Mucosa of stomach (tissue), 1 donor: ENCODE data around the gene REPS2.

Experiments
- H3K27me3 ChIP-seq: one replicate; pipeline ENCODE4 v1.7.0; 2013; ENCODE audit warnings: mild to moderate bottlenecking, low read length; ENCODE audit not compliant: control insufficient read depth, insufficient read depth
- H3K36me3 ChIP-seq: one replicate; pipeline ENCODE4 v1.7.0; 2013; ENCODE audit warnings: low read length; ENCODE audit not compliant: control insufficient read depth, insufficient read depth
- H3K4me1 ChIP-seq: one replicate; pipeline ENCODE4 v1.7.0; 2013; ENCODE audit warnings: mild to moderate bottlenecking, low read length; ENCODE audit not compliant: control insufficient read depth, insufficient read depth
- H3K4me3 ChIP-seq: one replicate; pipeline ENCODE4 v1.7.0; 2013; ENCODE audit warnings: low read length
- H3K9ac ChIP-seq: one replicate; pipeline ENCODE4 v1.7.0; 2013; ENCODE audit warnings: mild to moderate bottlenecking, low read length, moderate library complexity
- H3K9me3 ChIP-seq: one replicate; pipeline ENCODE4 v1.7.0; 2013; ENCODE audit warnings: mild to moderate bottlenecking, low read length, moderate library complexity; ENCODE audit not compliant: control insufficient read depth
- donor health status: Pancreatic carcinoma.

The REPS2 gene

GRCh38 chrX:17030580-17031270 lies 84.3 kb downstream of the REPS2 start:
- Histone ChIP-seq H3K4me1 (peaks cover 28% of the 10 kb centered on the region), H3K36me3 (no peaks in the 10 kb centered on the region), H3K9ac (no peak overlapping the region), H3K9me3 (no peaks in the 10 kb centered on the region), H3K27me3 (no peaks in the 10 kb centered on the region), H3K4me3 (no peak overlapping the region)

- Histone ChIP-seq H3K36me3 (no peaks in the 10 kb centered on the region), H3K9me3 (no peaks in the 10 kb centered on the region), H3K4me1 (peaks cover 37% of the 10 kb centered on the region), H3K9ac (no peak overlapping the region), H3K4me3 (no peak overlapping the region), H3K27me3 (no peaks in the 10 kb centered on the region)
Measured at GRCh38 chrX:17031827-17032226, 85.4 kb downstream of the REPS2 start.

GRCh38 chrX:17032351-17032750 lies 85.9 kb downstream of the REPS2 start:
- no peaks in the 10 kb centered on the region for H3K9me3 ChIP-seq
- H3K4me3 ChIP-seq = no peak overlapping the region
- H3K27me3 ChIP-seq = no peaks in the 10 kb centered on the region
- H3K4me1 ChIP-seq = peaks cover 37% of the 10 kb centered on the region
- no peaks in the 10 kb centered on the region for H3K36me3 ChIP-seq
- no peak overlapping the region for H3K9ac ChIP-seq

- H3K9me3 ChIP-seq = no peaks in the 10 kb centered on the region
- H3K27me3 ChIP-seq = no peaks in the 10 kb centered on the region
- peaks cover 37% of the 10 kb centered on the region for H3K4me1 ChIP-seq
- no peak overlapping the region for H3K4me3 ChIP-seq
- H3K9ac ChIP-seq = no peak overlapping the region
- H3K36me3 ChIP-seq = no peaks in the 10 kb centered on the region
Measured at GRCh38 chrX:17033225-17033624, 86.8 kb downstream of the REPS2 start.

GRCh38 chrX:17035111-17035510 lies 88.7 kb downstream of the REPS2 start:
- no peaks in the 10 kb centered on the region for H3K36me3 ChIP-seq
- H3K4me1 ChIP-seq = peaks cover 32% of the 10 kb centered on the region
- H3K9ac ChIP-seq = no peak overlapping the region
- H3K4me3 ChIP-seq = no peak overlapping the region
- no peaks in the 10 kb centered on the region for H3K9me3 ChIP-seq
- no peaks in the 10 kb centered on the region for H3K27me3 ChIP-seq

- Histone ChIP-seq H3K9me3 (no peaks in the 10 kb centered on the region), H3K4me1 (peaks cover 23% of the 10 kb centered on the region), H3K27me3 (no peaks in the 10 kb centered on the region), H3K4me3 (no peak overlapping the region), H3K36me3 (no peaks in the 10 kb centered on the region), H3K9ac (no peak overlapping the region)
Measured at GRCh38 chrX:17036171-17036961, 89.9 kb downstream of the REPS2 start.

- Histone ChIP-seq H3K9ac (no peak overlapping the region), H3K9me3 (no peaks in the 10 kb centered on the region), H3K36me3 (no peaks in the 10 kb centered on the region), H3K4me3 (no peak overlapping the region), H3K4me1 (peaks cover 16% of the 10 kb centered on the region), H3K27me3 (no peaks in the 10 kb centered on the region)
Measured at GRCh38 chrX:17038277-17038676, 91.8 kb downstream of the REPS2 start.

GRCh38 chrX:17038681-17039161 lies 92.3 kb downstream of the REPS2 start:
- Histone ChIP-seq H3K9me3 (no peaks in the 10 kb centered on the region), H3K27me3 (no peaks in the 10 kb centered on the region), H3K36me3 (no peaks in the 10 kb centered on the region), H3K9ac (no peak overlapping the region), H3K4me1 (peaks cover 16% of the 10 kb centered on the region), H3K4me3 (no peak overlapping the region)

GRCh38 chrX:17039826-17040225 lies 93.4 kb downstream of the REPS2 start:
- H3K9me3 ChIP-seq = no peaks in the 10 kb centered on the region
- H3K9ac ChIP-seq = no peak overlapping the region
- no peak overlapping the region for H3K4me3 ChIP-seq
- no peaks in the 10 kb centered on the region for H3K27me3 ChIP-seq
- H3K36me3 ChIP-seq = no peaks in the 10 kb centered on the region
- peaks cover 16% of the 10 kb centered on the region for H3K4me1 ChIP-seq

- H3K27me3 ChIP-seq = no peaks in the 10 kb centered on the region
- no peak overlapping the region for H3K9ac ChIP-seq
- peaks cover 13% of the 10 kb centered on the region for H3K4me1 ChIP-seq
- H3K36me3 ChIP-seq = no peaks in the 10 kb centered on the region
- H3K4me3 ChIP-seq = no peak overlapping the region
- H3K9me3 ChIP-seq = no peaks in the 10 kb centered on the region
Measured at GRCh38 chrX:17040711-17041110, 94.3 kb downstream of the REPS2 start.

- Histone ChIP-seq H3K9ac (no peak overlapping the region), H3K4me3 (no peak overlapping the region), H3K9me3 (no peaks in the 10 kb centered on the region), H3K4me1 (peaks cover 4% of the 10 kb centered on the region), H3K36me3 (no peaks in the 10 kb centered on the region), H3K27me3 (no peaks in the 10 kb centered on the region)
Measured at GRCh38 chrX:17042037-17042436, 95.6 kb downstream of the REPS2 start.

- Histone ChIP-seq H3K36me3 (no peaks in the 10 kb centered on the region), H3K4me3 (no peak overlapping the region), H3K27me3 (no peaks in the 10 kb centered on the region), H3K4me1 (no peaks in the 10 kb centered on the region), H3K9ac (no peak overlapping the region), H3K9me3 (no peaks in the 10 kb centered on the region)
Measured at GRCh38 chrX:17046478-17047097, 100.1 kb downstream of the REPS2 start.
